Subcutaneous adipose tissue (tissue), 4 donors: Measurements from ENCODE around the gene BBX. TPM values are rescaled to one million over a fixed set of nuclear protein-coding genes. Genes with fewer than 3 reads are reported as not detected.

Experiments
- total RNA-seq, 4 donors: library from RNA; depleted of rRNA; stranded (reverse); fragments of >200 nt; gene quantifications; one replicate each; pipeline ENCODE4 v1.1.0, GENCODE V29; 2016
- TF ChIP-seq, protein P1 (sequence below): fragments of 450-650 bp; IDR thresholded peaks from one replicate; pipeline ENCODE4 v1.5.1; 2016; ENCODE audit warnings: low read depth, mild to moderate bottlenecking, control low read depth, antibody characterized with exemption, moderate library complexity

Gene BBX
- total RNA-seq, 4 donors from 2014 or later = 38.3 to 69.4 (median 48.0) TPM

DNA sequence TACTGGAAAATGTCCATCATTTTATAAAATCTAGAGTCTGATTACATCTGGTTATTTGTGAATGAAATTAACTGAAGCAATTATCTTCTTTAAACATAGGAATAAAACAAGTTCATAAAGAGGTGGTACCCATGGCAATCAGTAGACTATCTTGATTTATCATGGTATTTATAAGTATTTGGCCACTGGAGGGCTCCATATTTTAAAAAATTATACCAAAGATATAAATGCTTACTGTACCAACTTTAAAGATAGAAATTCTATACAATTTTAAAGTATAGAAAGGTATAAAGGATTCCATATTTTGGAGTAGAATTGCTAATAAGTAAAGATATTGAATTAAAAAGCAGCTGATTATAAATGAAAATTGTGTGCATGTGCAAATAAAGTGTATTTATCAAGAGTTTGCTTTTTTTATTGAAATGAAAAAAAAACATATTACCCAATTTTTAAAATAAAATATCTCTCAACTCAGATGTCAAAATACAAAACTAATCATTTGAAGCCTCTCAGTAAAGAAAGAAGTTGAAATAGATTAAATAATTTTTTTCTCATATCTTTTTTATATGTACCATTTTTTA lies 105.3 kb downstream of the BBX start:
- TF ChIP-seq, protein P1, sequence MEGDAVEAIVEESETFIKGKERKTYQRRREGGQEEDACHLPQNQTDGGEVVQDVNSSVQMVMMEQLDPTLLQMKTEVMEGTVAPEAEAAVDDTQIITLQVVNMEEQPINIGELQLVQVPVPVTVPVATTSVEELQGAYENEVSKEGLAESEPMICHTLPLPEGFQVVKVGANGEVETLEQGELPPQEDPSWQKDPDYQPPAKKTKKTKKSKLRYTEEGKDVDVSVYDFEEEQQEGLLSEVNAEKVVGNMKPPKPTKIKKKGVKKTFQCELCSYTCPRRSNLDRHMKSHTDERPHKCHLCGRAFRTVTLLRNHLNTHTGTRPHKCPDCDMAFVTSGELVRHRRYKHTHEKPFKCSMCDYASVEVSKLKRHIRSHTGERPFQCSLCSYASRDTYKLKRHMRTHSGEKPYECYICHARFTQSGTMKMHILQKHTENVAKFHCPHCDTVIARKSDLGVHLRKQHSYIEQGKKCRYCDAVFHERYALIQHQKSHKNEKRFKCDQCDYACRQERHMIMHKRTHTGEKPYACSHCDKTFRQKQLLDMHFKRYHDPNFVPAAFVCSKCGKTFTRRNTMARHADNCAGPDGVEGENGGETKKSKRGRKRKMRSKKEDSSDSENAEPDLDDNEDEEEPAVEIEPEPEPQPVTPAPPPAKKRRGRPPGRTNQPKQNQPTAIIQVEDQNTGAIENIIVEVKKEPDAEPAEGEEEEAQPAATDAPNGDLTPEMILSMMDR = no peak

DNA sequence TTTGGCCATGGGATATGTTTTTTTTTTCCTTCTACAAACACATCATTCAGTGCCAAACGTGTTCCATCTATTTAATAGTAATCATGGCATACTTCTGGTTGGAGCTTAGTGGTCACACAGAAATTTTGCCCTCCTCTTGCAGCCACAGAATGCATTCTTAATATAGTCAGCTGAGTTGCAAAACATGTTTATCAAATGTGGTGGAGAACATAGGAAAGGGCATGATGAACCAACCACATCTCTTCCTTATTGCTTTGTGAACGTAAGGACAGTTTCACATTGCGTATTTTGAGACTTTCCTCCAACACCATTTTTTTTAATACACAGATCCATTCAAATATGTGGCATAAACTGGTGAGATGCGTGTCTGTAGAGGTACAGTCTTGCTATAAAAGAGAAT lies 106.8 kb downstream of the BBX start:
- TF ChIP-seq, protein P1 = no peak

DNA sequence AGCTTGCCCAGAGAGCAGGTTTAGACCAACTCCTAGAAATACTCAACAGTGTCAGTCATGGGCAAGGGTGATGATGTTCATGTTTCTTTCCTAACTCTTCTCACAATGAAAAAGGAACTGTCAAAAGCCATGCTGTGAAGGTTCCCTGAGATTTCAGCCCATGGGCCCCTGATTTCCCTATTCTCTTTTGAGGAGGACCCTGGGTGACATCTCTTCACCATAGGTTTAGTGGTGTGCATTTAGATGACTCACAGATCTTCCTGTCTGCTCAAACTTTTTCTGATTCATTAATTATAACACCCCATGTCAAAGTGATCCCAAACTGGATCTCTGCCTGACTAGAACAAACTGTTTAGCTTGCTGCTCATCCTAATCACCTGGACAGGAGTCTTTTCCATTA lies 108.0 kb downstream of the BBX start:
- TF ChIP-seq, protein P1 = no peak

DNA sequence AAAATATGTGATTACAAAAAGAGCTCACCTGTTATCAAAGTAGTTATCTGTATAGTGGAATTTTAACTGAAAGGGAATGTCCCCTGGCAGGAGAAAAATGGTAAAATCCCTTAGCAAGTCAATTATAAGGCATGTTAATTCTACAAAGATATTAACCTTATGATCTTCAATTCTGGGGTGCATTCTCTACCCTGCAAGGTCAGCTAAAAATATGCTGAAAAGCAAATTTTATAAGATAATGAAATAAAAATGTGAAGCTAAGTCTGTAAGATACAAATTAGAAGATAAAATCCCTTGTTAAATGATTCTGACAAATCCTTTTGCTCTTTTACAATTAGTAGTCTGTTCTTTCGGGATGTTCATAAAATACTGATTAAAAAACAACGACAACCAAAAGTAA lies 109.8 kb downstream of the BBX start:
- TF ChIP-seq, protein P1 = no peak

- TF ChIP-seq, protein P1 = no peak
These were observed 110.8 kb downstream of the BBX start for GRCh38 chr3:107633327-107634098.

GRCh38 chr3:107634099-107634489 lies 111.3 kb downstream of the BBX start:
- TF ChIP-seq, protein P1 = no peak

- TF ChIP-seq, protein P1 = no peak
These were observed 114.8 kb downstream of the BBX start for GRCh38 chr3:107637416-107638183.
